ENCODE results near the gene KRT10. TPM values are rescaled to one million over a fixed set of nuclear protein-coding genes. Genes with fewer than 3 reads are reported as not detected.

The KRT10 gene
- total and polyA plus RNA-seq, 2 donors (not counting 1 experiment from before 2014, with no cell fraction given): 14.7 to 32.9 TPM

- Histone ChIP-seq H3K36me3 (replicated peaks in 1 of 2; ENCODE audit: control extremely low read depth in 1 of 2, control insufficient read depth in 1 of 2, extremely low read depth in 1 of 2, insufficient read depth in 2 of 2, low read length in 1 of 2) (no peaks in the 10 kb centered on the region), H3K4me3 (ENCODE audit: control extremely low read depth in 1 of 5, extremely low read depth in 1 of 5, insufficient read depth in 1 of 5, low read depth in 2 of 5, low read length in 4 of 5) (no peak overlapping the region), H3K79me2 (ENCODE audit: control insufficient read depth, insufficient read depth, low read length) (peaks cover 15% of the 10 kb centered on the region), H4K20me1 (ENCODE audit: control insufficient read depth, insufficient read depth, low read length, poor library complexity, severe bottlenecking) (no peaks in the 10 kb centered on the region), H2AFZ (ENCODE audit: insufficient read depth, low read depth, low read length, poor library complexity, severe bottlenecking) (no peak overlapping the region), H3K4me2 (replicated peaks; ENCODE audit: low read depth, low read length, poor library complexity, severe bottlenecking) (no peak overlapping the region), H3K9ac (ENCODE audit: low read length) (no peak overlapping the region), H3K4me1 (ENCODE audit: control insufficient read depth in 2 of 2, insufficient read depth in 2 of 2, low read length in 2 of 2) (no peaks in the 10 kb centered on the region), H3K27ac (ENCODE audit: low read length in 2 of 2) (no peak overlapping the region), H3K27me3 (replicated peaks in 1 of 4; ENCODE audit: control extremely low read depth in 1 of 4, control insufficient read depth in 3 of 4, insufficient read depth in 4 of 4, low read length in 3 of 4) (peaks cover 0 to 3% (median 0%) of the 10 kb centered on the region in 4 experiments), H3K9me3 (ENCODE audit: control extremely low read depth in 1 of 3, control insufficient read depth in 2 of 3, insufficient read depth in 1 of 3, low read length in 2 of 3) (no peaks in the 10 kb centered on the region)
- TF ChIP-seq EZH2 (IDR thresholded peaks at IDR 0.05; ENCODE audit: borderline replicate concordance, insufficient read depth, low read depth, low read length, poor library complexity, severe bottlenecking) (no peak), CTCF (IDR thresholded peaks at IDR 0.05) (no peak)
- 29% methylated on average over 1 of the region's 7 CpGs for WGBS (ENCODE audit: insufficient coverage)
- H3K27ac Mint-ChIP-seq: no peak overlapping the region
- no peak for ATAC-seq (ENCODE audit: low read depth)
- peaks cover 26% of the 10 kb centered on the region for H3K27me3 Mint-ChIP-seq
- no peak overlapping the region for H3K4me3 Mint-ChIP-seq
- ChIA-PET POLR2A (no interaction called here), CTCF (no interaction called here)
- DNase-seq: no peak
- intact Hi-C loops (cut with micrococcal nuclease): no loop called here
- H3K9me3 Mint-ChIP-seq (ENCODE audit: insufficient read depth): peaks cover 3% of the 10 kb centered on the region
- H3K4me1 Mint-ChIP-seq: peaks cover 1% of the 10 kb centered on the region
Observed at GRCh38 chr17:40827746-40828453, 5.5 kb upstream of the KRT10 start.

DNA sequence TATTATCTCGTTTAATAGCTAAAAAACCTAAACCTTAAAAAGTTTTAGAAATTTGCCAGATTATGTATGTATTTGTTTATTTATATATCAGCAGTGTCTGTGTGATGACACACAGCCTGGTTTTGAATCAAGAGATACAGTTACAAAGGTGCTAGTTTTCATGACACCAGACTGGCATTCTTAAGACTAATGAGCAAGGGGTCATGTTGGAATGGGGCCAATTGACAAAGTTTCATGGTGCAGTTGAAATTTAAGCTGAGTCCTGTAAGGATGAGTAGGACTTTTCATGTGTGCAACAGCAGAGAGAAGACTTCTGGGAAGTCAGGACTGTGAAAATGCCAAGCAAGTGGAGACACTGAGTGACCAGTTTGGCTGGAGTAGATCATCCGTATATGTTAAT, 3.2 kb upstream of the KRT10 start:
- Histone ChIP-seq H3K4me2 (replicated peaks; ENCODE audit: low read depth, low read length, poor library complexity, severe bottlenecking) (no peak overlapping the region), H3K79me2 (ENCODE audit: control insufficient read depth, insufficient read depth, low read length) (peaks cover 15% of the 10 kb centered on the region), H3K27ac (ENCODE audit: low read length in 2 of 2) (no peak overlapping the region), H4K20me1 (ENCODE audit: control insufficient read depth, insufficient read depth, low read length, poor library complexity, severe bottlenecking) (no peaks in the 10 kb centered on the region), H3K9me3 (ENCODE audit: control extremely low read depth in 1 of 3, control insufficient read depth in 2 of 3, insufficient read depth in 1 of 3, low read length in 2 of 3) (no peaks in the 10 kb centered on the region), H3K4me1 (ENCODE audit: control insufficient read depth in 2 of 2, insufficient read depth in 2 of 2, low read length in 2 of 2) (no peaks in the 10 kb centered on the region), H3K9ac (ENCODE audit: low read length) (no peak overlapping the region), H2AFZ (ENCODE audit: insufficient read depth, low read depth, low read length, poor library complexity, severe bottlenecking) (no peak overlapping the region), H3K36me3 (replicated peaks in 1 of 2; ENCODE audit: control extremely low read depth in 1 of 2, control insufficient read depth in 1 of 2, extremely low read depth in 1 of 2, insufficient read depth in 2 of 2, low read length in 1 of 2) (no peaks in the 10 kb centered on the region), H3K4me3 (ENCODE audit: control extremely low read depth in 1 of 5, extremely low read depth in 1 of 5, insufficient read depth in 1 of 5, low read depth in 2 of 5, low read length in 4 of 5) (no peak overlapping the region), H3K27me3 (replicated peaks in 1 of 4; ENCODE audit: control extremely low read depth in 1 of 4, control insufficient read depth in 3 of 4, insufficient read depth in 4 of 4, low read length in 3 of 4) (peaks cover 0 to 3% (median 0%) of the 10 kb centered on the region in 4 experiments)
- ATAC-seq (ENCODE audit: low read depth): no peak
- ChIA-PET POLR2A (no interaction called here), CTCF (interaction anchor here (1.4 kb wide), 1 partner anchor 19 kb away, joined by 3 read pairs; no protein-coding TSS in a partner anchor)
- Mint-ChIP-seq H3K27me3 (peaks cover 32% of the 10 kb centered on the region), H3K9me3 (ENCODE audit: insufficient read depth) (peaks cover 3% of the 10 kb centered on the region), H3K27ac (no peak overlapping the region), H3K4me3 (no peak overlapping the region), H3K4me1 (peaks cover 1% of the 10 kb centered on the region)
- no peak for TF ChIP-seq CTCF (IDR thresholded peaks at IDR 0.05)
- TF ChIP-seq EZH2 (IDR thresholded peaks at IDR 0.05; ENCODE audit: borderline replicate concordance, insufficient read depth, low read depth, low read length, poor library complexity, severe bottlenecking): no peak
- intact Hi-C loops (cut with micrococcal nuclease): no loop called here
- no peak for DNase-seq
- WGBS (ENCODE audit: insufficient coverage): no CpG with 5 or more reads among the region's 2 CpGs

Measured in B cell (primary cell).